H1 (cell line): Measurements from ENCODE around the gene TSHZ2. TPM values are rescaled to one million over a fixed set of nuclear protein-coding genes. Genes with fewer than 3 reads are reported as not detected.

ENCODE experiments used
- CTCF ChIP-seq, 3 experiments: IDR thresholded peaks; 1 replicate in 2 of 3; 2 replicates in 1 of 3; pipeline versions ENCODE4 v1.5.1 to v1.6.1; 2011; ENCODE audit warnings: low read length in 3 of 3, mild to moderate bottlenecking in 3 of 3, inconsistent platforms in 2 of 3, low read depth in 1 of 3, moderate library complexity in 1 of 3; ENCODE audit not compliant: insufficient read depth in 1 of 3; ENCODE audit errors: control extremely low read depth in 1 of 3
- polyA plus RNA-seq, 7 experiments: library from polyadenylated mRNA; depleted of rRNA in 3 of 7; stranded (reverse) in 5 of 7; unstranded in 2 of 7; fragments of >200 nt in 5 of 7; fragments of 200-250 nt in 2 of 7; gene quantifications; 1 replicate in 5 of 7; 2 replicates in 1 of 7; 4 replicates in 1 of 7; pipeline versions ENCODE4 v1.2.1 to v1.2.3, GENCODE V29; 2011 to 2013; ENCODE audit warnings: missing spikeins in 2 of 7, mixed read lengths in 2 of 7
- total RNA-seq: library from RNA; stranded (reverse); fragmentation: NEBNext Ultra II Directional; extraction: Animal tissue kit (Norgen Biotek cat#: 25700); gene quantifications from 2 replicates; pipeline ENCODE4 v1.2.1, GENCODE V29; 2021

Gene TSHZ2
- total and polyA plus RNA-seq, 2 of the 8 experiments (the other 6 are each of a cell fraction or from before 2014, with no cell fraction given) = 0.14 to 0.30 TPM

DNA sequence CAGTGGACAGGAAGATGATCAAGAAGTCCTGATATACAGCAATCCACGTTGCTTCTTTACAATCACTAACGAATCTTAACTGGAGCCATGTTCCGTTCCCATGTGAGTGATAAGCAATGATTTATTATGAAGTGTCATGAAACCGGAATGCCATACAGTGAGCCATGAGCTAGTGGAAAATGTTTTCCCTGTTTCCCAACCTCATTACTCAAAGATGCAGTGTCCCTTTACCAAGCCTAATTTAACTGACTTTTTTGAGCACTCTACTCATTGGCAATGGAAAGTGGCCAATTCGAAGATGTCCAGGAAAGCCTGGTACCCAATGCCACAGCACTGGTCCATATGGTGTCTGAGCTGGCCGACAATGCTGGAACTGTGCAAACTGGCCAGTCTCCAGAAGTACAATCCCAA lies 473.2 kb downstream of the TSHZ2 start (continued):
- no peak for TF ChIP-seq CTCF (IDR thresholded peaks at IDR 0.05; ENCODE audit: control extremely low read depth in 1 of 3, insufficient read depth in 1 of 3, low read depth in 1 of 3, low read length in 3 of 3)
- TF ChIP-seq, all 59 proteins: peak for 0
